Measurements from ENCODE around the gene CCNG2.

DNA sequence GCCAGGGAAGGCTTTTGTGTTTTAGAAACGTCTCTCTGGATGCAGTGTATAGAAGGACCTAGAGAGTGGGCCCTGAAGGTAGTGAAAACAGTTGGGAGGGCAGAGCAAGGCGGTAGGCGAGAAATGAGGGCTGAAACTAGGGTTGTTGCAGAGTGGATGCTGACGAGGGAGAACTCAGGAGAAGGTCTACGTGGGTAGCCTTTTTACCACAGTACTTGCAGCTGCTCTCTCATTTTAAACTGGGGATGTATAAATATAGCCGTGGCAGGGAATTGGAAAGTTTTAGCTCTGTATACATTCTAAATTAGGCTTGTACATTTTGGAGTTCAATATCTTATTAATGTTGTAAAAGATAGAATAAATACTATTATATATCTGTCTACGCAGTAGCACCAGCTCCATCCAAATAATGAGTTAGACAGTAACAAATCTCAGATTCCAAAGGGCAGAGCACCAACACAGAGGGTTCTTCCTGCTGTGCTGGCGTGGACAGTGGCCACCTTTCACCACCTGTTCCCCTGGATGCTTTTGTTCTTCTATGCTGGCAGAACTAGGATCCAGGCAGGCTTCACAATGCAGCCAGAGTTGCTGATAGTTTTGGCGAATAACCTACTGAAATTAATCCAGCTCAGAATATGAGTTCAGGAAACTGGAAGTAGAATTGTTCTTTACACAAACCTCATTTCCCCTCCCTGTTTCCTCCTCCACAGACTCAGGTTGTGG is 31.7 kb downstream of the CCNG2 start:
- TF ChIP-seq POLR2A (IDR thresholded peaks at IDR 0.05) (no peak), EP300 (IDR thresholded peaks at IDR 0.05) (no peak)
- TF ChIP-seq, protein P1, sequence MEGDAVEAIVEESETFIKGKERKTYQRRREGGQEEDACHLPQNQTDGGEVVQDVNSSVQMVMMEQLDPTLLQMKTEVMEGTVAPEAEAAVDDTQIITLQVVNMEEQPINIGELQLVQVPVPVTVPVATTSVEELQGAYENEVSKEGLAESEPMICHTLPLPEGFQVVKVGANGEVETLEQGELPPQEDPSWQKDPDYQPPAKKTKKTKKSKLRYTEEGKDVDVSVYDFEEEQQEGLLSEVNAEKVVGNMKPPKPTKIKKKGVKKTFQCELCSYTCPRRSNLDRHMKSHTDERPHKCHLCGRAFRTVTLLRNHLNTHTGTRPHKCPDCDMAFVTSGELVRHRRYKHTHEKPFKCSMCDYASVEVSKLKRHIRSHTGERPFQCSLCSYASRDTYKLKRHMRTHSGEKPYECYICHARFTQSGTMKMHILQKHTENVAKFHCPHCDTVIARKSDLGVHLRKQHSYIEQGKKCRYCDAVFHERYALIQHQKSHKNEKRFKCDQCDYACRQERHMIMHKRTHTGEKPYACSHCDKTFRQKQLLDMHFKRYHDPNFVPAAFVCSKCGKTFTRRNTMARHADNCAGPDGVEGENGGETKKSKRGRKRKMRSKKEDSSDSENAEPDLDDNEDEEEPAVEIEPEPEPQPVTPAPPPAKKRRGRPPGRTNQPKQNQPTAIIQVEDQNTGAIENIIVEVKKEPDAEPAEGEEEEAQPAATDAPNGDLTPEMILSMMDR (IDR thresholded peaks at IDR 0.05): no peak
